Esophagus squamous epithelium (tissue), 5 donors: Measurements from ENCODE around the gene FLYWCH1. TPM values are rescaled to one million over a fixed set of nuclear protein-coding genes. Genes with fewer than 3 reads are reported as not detected.
A peak's percentile ranks its signal among the peaks of the same experiment; 100 is the strongest.

Experiments used
- DNase-seq: peaks from one replicate; lab custom pipeline; 2025; lab: John Stamatoyannopoulos, UW
- H3K27ac ChIP-seq, 4 donors: fragments of 200-600 bp; sonication (generic); one replicate each; pipeline ENCODE4 v1.5.1; 2016 to 2019; ENCODE audit warnings: mild to moderate bottlenecking in 1 of 4
- H3K27me3 ChIP-seq, 4 donors: fragments of 200-600 bp; sonication (generic); 1 replicate in 3 of 4; 2 replicates in 1 of 4; pipeline versions ENCODE4 v1.5.1 to v1.6.0; 2017 to 2021; ENCODE audit warnings: antibody characterized with exemption in 1 of 4
- H3K36me3 ChIP-seq, 3 donors: fragments of 200-600 bp; sonication (generic); one replicate each; pipeline ENCODE4 v1.5.1; 2016 to 2019
- H3K4me1 ChIP-seq, 3 donors: fragments of 200-600 bp; sonication (generic); one replicate each; pipeline ENCODE4 v1.5.1; 2017 to 2019
- H3K4me3 ChIP-seq, 4 donors: fragments of 200-600 bp; sonication (generic); 1 replicate in 3 of 4; 2 replicates in 1 of 4; pipeline ENCODE4 v1.5.1; 2016 to 2019; ENCODE audit warnings: mild to moderate bottlenecking in 2 of 4, moderate library complexity in 1 of 4
- H3K9me3 ChIP-seq, 3 donors: fragments of 200-600 bp; sonication (generic); one replicate each; pipeline ENCODE4 v1.5.1; 2016 to 2019
- POLR2A ChIP-seq, 4 donors: fragments of 450-650 bp; IDR thresholded peaks; one replicate each; pipeline ENCODE4 v1.6.1; 2017; ENCODE audit warnings: antibody characterized with exemption in 4 of 4, mild to moderate bottlenecking in 4 of 4, moderate library complexity in 3 of 4
- WGBS, 2 donors: methylation state at CpG; one replicate each; pipeline ENCODE4 v1.1.5; 2018; 5-methylcytosine and 5-hydroxymethylcytosine counted together
- intact Hi-C: fragments of 100-400 bp; cut with DNase I; formaldehyde crosslinking; loops from one replicate; pipeline ENCODE4 v1.15.0; 2022
- total RNA-seq, 4 donors: library from RNA; depleted of rRNA; stranded (reverse); fragments of >200 nt; gene quantifications; one replicate each; pipeline ENCODE4 v1.1.0, GENCODE V29; 2016
- TF ChIP-seq, protein P1 (sequence below), 6 experiments: fragments of 450-650 bp in 4 of 6; fragments of 200-600 bp in 2 of 6; sonication (generic) in 2 of 6; IDR thresholded peaks; one replicate each; pipeline ENCODE4 v1.5.1; 2016 to 2019; ENCODE audit warnings: antibody characterized with exemption in 6 of 6, mild to moderate bottlenecking in 4 of 6, moderate library complexity in 4 of 6
- donor health status: DM: yes; HTN: yes; CAD: no.

FLYWCH1 gene
- total RNA-seq, 4 donors from 2014 or later: 25.4 to 52.1 (median 27.1) TPM

DNA sequence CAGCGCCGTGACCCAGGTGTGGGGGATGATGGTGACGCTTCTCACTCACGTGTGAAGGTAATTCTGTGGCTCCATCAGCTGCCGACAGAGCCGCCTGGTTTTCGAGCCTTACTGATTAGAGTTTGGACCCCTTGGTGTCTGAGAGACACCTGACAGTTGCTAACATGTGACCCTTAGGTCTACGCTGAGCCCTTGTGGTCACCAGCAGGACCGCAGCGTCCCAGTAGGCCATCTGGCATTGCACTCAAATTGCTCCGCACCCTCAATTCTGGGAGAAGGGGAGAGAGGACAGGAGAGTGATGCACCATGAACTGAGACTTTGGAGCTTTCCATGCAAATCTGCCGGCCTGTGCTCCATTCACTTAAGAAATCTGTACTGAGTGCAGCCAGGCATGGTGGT, 2.5 kb downstream of the FLYWCH1 start:
- Histone ChIP-seq H3K4me3 (no peak overlapping the region), H3K4me1 (peaks cover 10 to 63% (median 35%) of the 10 kb centered on the region in 3 donors), H3K36me3 (peaks cover 4 to 46% (median 6%) of the 10 kb centered on the region in 3 donors), H3K27ac (no peak overlapping the region), H3K27me3 (no peaks in the 10 kb centered on the region), H3K9me3 (no peaks in the 10 kb centered on the region)
- 80 to 88% methylated on average over 1 to 10 of the region's 12 CpGs for WGBS, 2 donors
- TF ChIP-seq, protein P1, sequence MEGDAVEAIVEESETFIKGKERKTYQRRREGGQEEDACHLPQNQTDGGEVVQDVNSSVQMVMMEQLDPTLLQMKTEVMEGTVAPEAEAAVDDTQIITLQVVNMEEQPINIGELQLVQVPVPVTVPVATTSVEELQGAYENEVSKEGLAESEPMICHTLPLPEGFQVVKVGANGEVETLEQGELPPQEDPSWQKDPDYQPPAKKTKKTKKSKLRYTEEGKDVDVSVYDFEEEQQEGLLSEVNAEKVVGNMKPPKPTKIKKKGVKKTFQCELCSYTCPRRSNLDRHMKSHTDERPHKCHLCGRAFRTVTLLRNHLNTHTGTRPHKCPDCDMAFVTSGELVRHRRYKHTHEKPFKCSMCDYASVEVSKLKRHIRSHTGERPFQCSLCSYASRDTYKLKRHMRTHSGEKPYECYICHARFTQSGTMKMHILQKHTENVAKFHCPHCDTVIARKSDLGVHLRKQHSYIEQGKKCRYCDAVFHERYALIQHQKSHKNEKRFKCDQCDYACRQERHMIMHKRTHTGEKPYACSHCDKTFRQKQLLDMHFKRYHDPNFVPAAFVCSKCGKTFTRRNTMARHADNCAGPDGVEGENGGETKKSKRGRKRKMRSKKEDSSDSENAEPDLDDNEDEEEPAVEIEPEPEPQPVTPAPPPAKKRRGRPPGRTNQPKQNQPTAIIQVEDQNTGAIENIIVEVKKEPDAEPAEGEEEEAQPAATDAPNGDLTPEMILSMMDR (IDR thresholded peaks at IDR 0.05): no peak
- no peak for TF ChIP-seq POLR2A (IDR thresholded peaks at IDR 0.05)
- no peak for DNase-seq
- intact Hi-C loops: no loop called here

DNA sequence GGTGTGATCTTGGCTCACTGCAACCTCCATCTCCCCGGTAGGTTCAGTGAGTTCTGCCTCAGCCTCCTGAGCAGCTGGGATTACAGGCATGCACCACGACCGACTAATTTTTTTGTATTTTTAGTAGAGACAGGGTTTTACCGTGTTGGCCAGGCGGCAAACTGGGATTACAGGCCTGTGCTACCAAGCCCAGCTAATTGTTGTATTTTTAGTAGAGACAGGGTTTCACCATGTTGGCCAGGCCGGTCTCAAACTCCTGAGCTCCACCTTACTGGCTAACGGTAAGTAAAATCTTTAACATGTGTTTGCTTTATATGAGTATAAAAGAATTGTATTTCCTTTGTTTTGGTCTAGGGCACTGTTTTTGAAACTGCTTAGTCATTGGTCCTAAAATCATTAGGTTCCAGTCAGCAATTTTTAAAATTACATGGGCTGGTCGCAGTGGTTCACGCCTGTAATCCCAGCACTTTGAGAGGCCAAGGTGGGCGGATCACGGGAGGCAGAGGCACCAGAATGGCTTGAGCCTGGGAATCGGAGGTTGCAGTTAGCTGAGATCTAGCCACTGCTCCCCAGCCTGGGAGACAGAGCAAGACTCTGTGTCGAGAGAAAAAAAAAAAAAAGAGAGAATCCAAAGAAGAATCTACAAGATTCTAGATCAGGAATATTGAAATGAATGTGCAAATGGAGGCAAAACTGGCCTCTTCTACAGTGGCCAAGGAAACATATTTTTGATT, 3.6 kb downstream of the FLYWCH1 start:
- no peaks in the 10 kb centered on the region for H3K9me3 ChIP-seq
- no peak overlapping the region for H3K4me3 ChIP-seq
- intact Hi-C loops: no loop called here
- peaks cover 10 to 71% (median 38%) of the 10 kb centered on the region in 3 donors for H3K4me1 ChIP-seq
- no peak for TF ChIP-seq POLR2A (IDR thresholded peaks at IDR 0.05)
- TF ChIP-seq, protein P1 (IDR thresholded peaks at IDR 0.05): no peak
- H3K27ac ChIP-seq: peak overlapping the region; percentile 71 to 87 (median 76)
- DNase-seq: no peak
- peaks cover 4 to 51% (median 8%) of the 10 kb centered on the region in 3 donors for H3K36me3 ChIP-seq
- 37 to 45% methylated on average over 11 to 13 of the region's 13 CpGs for WGBS, 2 donors
- no peaks in the 10 kb centered on the region for H3K27me3 ChIP-seq

DNA sequence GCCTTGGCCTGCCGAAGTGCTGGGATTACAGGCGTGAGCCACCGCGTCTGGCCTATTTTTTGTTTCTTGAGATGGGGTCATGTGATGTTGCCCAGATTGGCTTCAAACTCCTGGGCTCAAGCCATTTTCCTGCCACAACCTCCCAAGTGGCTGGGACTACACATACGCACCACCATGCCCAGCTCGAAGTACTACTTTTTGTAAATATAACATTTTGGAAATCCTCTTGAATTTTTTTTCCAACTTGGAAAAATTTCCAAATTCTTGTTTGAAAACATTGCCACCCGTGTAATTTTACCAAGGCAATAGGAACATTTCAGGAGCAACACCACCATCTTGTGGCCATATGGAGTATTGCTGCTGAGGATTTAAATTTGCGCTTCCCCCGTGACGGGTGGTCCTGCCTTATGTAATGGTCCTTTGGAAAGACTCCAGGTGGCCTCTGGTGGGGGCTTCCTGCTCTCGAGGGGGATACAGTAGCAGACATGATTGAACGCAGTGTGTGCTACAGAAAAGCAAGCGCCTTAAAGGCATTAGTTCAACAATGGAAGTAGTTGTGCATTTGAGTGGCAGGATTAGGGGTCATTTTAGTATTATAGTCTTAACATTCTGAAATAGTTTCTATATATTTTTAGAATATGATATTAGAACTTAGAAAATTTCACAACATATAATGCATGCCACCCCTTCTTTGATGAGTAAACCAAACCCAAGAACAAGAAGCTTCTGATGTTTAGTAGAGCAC, 8.0 kb downstream of the FLYWCH1 start:
- intact Hi-C loops: loop anchor here (5.0 kb wide), 1 partner anchor 42 kb away; no protein-coding TSS in a partner anchor
- TF ChIP-seq, protein P1 (IDR thresholded peaks at IDR 0.05): peak; percentile 93 to 98 (median 96)
- TF ChIP-seq POLR2A (IDR thresholded peaks at IDR 0.05): no peak
- Histone ChIP-seq H3K9me3 (no peaks in the 10 kb centered on the region), H3K36me3 (peaks cover 0 to 71% (median 2%) of the 10 kb centered on the region in 3 donors), H3K4me1 (peaks cover 7 to 47% (median 28%) of the 10 kb centered on the region in 3 donors), H3K27me3 (no peaks in the 10 kb centered on the region), H3K4me3 (no peak overlapping the region), H3K27ac (peak overlapping the region; percentile 58 to 78 (median 77))
- 8 to 11% methylated on average over 13 of the region's 13 CpGs for WGBS, 2 donors
- no peak for DNase-seq

DNA sequence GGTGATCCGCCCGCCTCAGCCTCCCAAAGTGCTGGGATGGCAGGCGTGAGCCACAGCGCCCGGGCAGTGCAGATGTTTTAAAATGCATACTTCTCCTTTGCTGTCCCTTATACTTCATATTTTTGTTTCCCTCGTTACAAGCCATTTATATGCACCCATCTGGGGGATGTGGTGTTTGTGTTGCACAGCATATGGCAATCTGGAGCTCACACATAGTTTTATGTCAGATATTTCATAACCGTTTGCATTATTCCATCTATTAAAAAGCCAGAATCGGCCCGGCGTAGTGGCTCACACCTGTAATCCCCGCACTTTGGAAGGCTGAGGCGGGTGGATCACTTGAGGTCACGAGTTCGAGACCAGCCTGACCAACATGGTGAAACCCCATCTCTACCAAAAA, 11.8 kb downstream of the FLYWCH1 start:
- H3K9me3 ChIP-seq: no peaks in the 10 kb centered on the region
- H3K27ac ChIP-seq: no peak overlapping the region
- intact Hi-C loops: loop anchor here (5.0 kb wide), 1 partner anchor 46 kb away; no protein-coding TSS in a partner anchor
- no peaks in the 10 kb centered on the region for H3K27me3 ChIP-seq
- WGBS, 2 donors: 94 to 97% methylated on average over 14 of the region's 14 CpGs
- peaks cover 0 to 41% (median 2%) of the 10 kb centered on the region in 3 donors for H3K36me3 ChIP-seq
- no peak for TF ChIP-seq POLR2A (IDR thresholded peaks at IDR 0.05)
- TF ChIP-seq, protein P1 (IDR thresholded peaks at IDR 0.05): no peak
- H3K4me3 ChIP-seq: no peak overlapping the region
- DNase-seq: no peak
- peaks cover 0 to 46% (median 23%) of the 10 kb centered on the region in 3 donors for H3K4me1 ChIP-seq
